Activated CD4-positive, alpha-beta T cell treated with anti-CD3 and anti-CD28 coated beads for 36 hours (primary cell): ENCODE data around the gene ZNF385C. TPM values are rescaled to one million over a fixed set of nuclear protein-coding genes. Genes with fewer than 3 reads are reported as not detected.

Experiments
- ATAC-seq: fragments of 200-7000 bp; cut with Tn5 transposase; one replicate; pipeline ENCODE4 v1.10.0; 2021; ENCODE audit warnings: mild to moderate bottlenecking, moderate library complexity
- CTCF ChIA-PET: fragments of 350-600 bp; sonication (Branson Sonifier 250); formaldehyde crosslinking; loops from one replicate; lab custom pipeline; 2021; ENCODE audit warnings: antibody characterized with exemption; lab: Charles Lee
- POLR2A ChIA-PET: fragments of 350-600 bp; sonication (Branson Sonifier 250); formaldehyde crosslinking; loops from one replicate; lab custom pipeline; 2021; ENCODE audit warnings: antibody characterized with exemption, inconsistent platforms; lab: Charles Lee
- DNase-seq: peaks from one replicate; pipeline ENCODE4 v3.0.0-alpha.2; 2020
- H3K27ac Mint-ChIP-seq: one replicate; pipeline ENCODE4 v1.8.0; 2021; ENCODE audit warnings: mixed read lengths
- H3K27me3 Mint-ChIP-seq: one replicate; pipeline ENCODE4 v1.8.0; 2021; ENCODE audit warnings: mixed read lengths
- H3K36me3 Mint-ChIP-seq: one replicate; pipeline ENCODE4 v1.8.0; 2021; ENCODE audit warnings: low read depth, mixed read lengths
- H3K4me1 Mint-ChIP-seq: one replicate; pipeline ENCODE4 v1.8.0; 2021; ENCODE audit warnings: mixed read lengths
- H3K4me3 Mint-ChIP-seq: one replicate; pipeline ENCODE4 v1.8.0; 2021; ENCODE audit warnings: mild to moderate bottlenecking, moderate library complexity, mixed read lengths
- H3K9me3 Mint-ChIP-seq: one replicate; pipeline ENCODE4 v1.8.0; 2021; ENCODE audit warnings: low read depth, mixed read lengths
- intact Hi-C, 2 experiments: fragments of 100-400 bp; cut with DNase I in 1 of 2; cut with micrococcal nuclease in 1 of 2; formaldehyde crosslinking; loops; one replicate each; pipeline versions ENCODE4 v1.14.2 to v1.15.1; 2022 to 2024; cut with DNase I, micrococcal nuclease
- total RNA-seq, 2 experiments: library from RNA; stranded (reverse); gene quantifications; one replicate each; pipeline ENCODE4 v1.2.3, GENCODE V29; 2021

ZNF385C gene
- total RNA-seq, 2 experiments from 2014 or later, result 0.23 to 0.30 TPM

DNA sequence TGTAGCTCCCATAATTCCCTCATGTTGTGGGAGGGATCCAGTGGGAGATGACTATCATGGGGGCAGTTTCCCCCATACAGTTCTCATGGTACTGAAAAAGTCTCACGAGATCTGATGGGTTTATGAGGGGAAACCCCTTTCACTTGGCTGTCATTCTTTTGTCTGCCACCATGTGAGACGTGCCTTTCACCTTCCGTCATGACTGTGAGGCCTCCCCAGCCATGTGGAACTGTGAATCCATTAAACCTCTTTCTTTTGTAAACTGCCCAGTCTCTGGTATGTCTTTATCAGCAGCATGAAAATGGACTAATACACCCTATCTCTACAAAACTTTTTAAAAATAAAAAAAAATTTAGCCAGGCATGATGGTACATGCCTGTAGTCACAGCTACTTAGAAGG is 41.6 kb downstream of the ZNF385C start:
- H3K4me3 Mint-ChIP-seq, result no peak overlapping the region
- POLR2A ChIA-PET, result no interaction called here
- no peaks in the 10 kb centered on the region for H3K9me3 Mint-ChIP-seq
- no peak overlapping the region for H3K27ac Mint-ChIP-seq
- peaks cover 3% of the 10 kb centered on the region for H3K4me1 Mint-ChIP-seq
- DNase-seq, result no peak
- intact Hi-C loops, result no loop called here
- H3K27me3 Mint-ChIP-seq, result peaks cover 15% of the 10 kb centered on the region
- CTCF ChIA-PET, result interaction anchor here (1.3 to 1.5 kb wide), 2 partner anchors 11 to 63 kb away, joined by 3 read pairs; no protein-coding TSS in a partner anchor
- peak; percentile 31 for ATAC-seq
- H3K36me3 Mint-ChIP-seq, result no peaks in the 10 kb centered on the region

DNA sequence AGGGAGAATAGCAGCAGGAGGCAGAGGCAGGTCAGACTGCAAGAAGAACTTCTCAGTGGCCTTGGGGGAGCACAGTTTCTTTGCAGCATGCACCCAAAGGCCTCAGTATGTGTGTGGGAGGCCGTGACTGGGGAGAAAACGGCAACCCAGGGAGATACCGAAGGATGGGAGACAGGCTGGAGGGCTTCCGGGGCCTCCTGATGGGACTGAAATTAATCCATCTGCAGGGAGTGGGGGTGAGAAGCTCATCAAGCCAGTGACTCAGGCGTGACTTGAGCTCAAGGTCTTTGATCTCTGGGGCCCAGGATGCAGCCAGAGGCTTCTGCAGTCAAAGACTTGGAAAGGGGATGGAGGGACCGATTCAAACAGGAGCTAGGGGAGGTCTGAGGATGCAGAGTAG is 42.8 kb downstream of the ZNF385C start:
- POLR2A ChIA-PET, result interaction anchor here (0.5 kb wide), 1 partner anchor 180 kb away, joined by 4 read pairs; no protein-coding TSS in a partner anchor

DNA sequence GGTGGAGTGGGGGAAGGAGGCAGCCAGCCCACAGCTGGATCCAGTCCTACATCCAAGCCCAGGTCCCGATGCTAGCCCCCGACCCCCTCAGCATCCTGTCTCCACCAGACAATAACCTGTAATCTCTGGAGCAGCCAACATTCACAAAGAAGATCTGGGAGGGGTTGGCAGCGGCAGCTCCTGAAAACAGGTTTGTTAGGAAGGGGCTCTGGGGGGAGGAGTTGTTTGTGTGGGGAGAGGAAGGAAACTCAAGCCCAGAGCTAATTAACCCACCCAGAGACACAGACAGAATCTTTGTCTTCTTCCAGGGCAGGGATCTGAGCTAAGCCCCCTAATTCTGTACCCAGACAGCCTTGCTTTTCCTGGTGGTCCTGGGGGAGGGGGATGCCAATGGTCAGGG is 43.2 kb downstream of the ZNF385C start:
- H3K4me3 Mint-ChIP-seq, result no peak overlapping the region
- ATAC-seq (no peak), DNase-seq (no peak)
- no peak overlapping the region for H3K27ac Mint-ChIP-seq
- peaks cover 21% of the 10 kb centered on the region for H3K27me3 Mint-ChIP-seq
- H3K4me1 Mint-ChIP-seq, result peaks cover 6% of the 10 kb centered on the region
- intact Hi-C loops, result no loop called here
- CTCF ChIA-PET, result interaction anchor here (0.6 to 1.2 kb wide), 3 partner anchors 12 to 63 kb away, joined by 3 read pairs; no protein-coding TSS in a partner anchor
- no peaks in the 10 kb centered on the region for H3K9me3 Mint-ChIP-seq
- H3K36me3 Mint-ChIP-seq, result no peaks in the 10 kb centered on the region
- POLR2A ChIA-PET, result interaction anchor here (0.5 kb wide), 1 partner anchor 181 kb away, joined by 4 read pairs; no protein-coding TSS in a partner anchor

More for the DNA sequence above, 42.8 kb downstream of the ZNF385C start:
- CTCF ChIA-PET, result interaction anchor here (0.6 to 1.5 kb wide), 5 partner anchors 12 to 91 kb away, joined by 3 to 6 read pairs (median 3); no protein-coding TSS in a partner anchor
- Mint-ChIP-seq H3K27me3 (peaks cover 21% of the 10 kb centered on the region), H3K36me3 (no peaks in the 10 kb centered on the region), H3K4me1 (peaks cover 5% of the 10 kb centered on the region), H3K9me3 (no peaks in the 10 kb centered on the region), H3K27ac (no peak overlapping the region), H3K4me3 (no peak overlapping the region)
- ATAC-seq (peak; percentile 60), DNase-seq (peak; percentile 38)
- intact Hi-C loops, result no loop called here

DNA sequence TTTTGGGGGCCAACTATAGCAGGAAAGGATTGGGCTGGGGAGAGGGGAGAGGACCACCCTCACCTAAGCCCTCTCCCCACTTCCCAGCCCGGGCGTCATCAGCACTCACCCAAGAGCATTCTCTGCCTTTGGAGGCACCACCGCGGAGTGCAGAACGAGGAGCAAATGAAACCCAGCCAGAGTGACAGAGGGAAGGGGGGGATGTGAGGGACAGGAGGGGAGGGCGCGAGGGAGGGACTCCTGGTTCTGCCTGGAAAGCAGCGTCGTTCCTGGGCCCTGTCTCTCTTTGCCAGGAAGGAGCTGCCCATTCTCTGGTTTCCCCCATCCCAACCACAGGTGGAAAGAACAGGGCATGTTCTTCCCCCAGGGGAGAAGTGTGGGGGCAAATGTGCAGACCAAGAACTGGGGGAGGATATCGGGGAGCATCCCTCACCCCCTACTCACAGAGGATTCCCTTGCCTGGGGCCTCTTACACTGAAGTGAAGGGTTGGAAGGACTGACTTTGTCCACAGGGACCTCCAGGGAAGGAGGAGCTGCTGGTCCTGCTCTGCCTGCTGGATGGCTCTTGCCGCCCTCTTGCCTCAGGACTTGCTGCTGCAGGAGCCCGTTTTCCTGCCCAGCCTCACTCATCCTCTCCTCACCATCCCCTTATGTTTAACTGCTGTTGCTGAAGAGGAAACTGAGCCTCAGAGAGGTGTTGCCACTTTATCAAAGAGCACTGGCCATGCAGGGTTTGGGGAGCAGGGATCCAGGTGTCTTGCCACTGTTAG is 44.4 kb downstream of the ZNF385C start:
- DNase-seq (no peak), ATAC-seq (no peak)
- Mint-ChIP-seq H3K36me3 (no peaks in the 10 kb centered on the region), H3K4me1 (peaks cover 8% of the 10 kb centered on the region), H3K27me3 (peaks cover 21% of the 10 kb centered on the region), H3K9me3 (no peaks in the 10 kb centered on the region), H3K4me3 (no peak overlapping the region), H3K27ac (no peak overlapping the region)
- intact Hi-C loops, result no loop called here
- CTCF ChIA-PET, result no interaction called here
- POLR2A ChIA-PET, result no interaction called here

DNA sequence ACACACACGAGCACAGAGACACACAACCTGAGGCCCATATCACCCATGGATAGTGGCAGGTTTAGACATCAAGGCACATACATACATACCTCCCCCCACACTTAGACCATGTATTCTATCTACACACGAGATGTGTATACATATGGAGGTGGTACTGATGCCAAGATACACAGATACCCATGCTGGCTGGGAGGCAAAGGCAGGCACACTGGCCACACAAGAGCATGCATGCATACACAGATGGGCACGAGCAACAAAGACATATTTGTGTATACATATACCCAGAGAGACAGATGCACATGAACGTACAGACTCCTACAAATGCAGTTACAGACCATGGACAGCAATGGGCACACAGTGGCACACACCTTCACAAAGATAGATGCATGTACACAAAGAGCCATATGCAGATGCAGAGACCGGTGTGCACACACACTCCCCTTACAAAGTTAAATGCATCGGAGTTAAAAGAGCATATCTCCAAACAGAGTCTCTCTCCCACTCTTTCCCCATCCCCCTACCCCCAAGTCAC is 45.9 kb downstream of the ZNF385C start:
- intact Hi-C loops, result no loop called here
- DNase-seq (no peak), ATAC-seq (no peak)
- POLR2A ChIA-PET, result no interaction called here
- CTCF ChIA-PET, result interaction anchor here (0.7 to 1.4 kb wide), 5 partner anchors 10 to 164 kb away, joined by 3 to 7 read pairs (median 3); no protein-coding TSS in a partner anchor
- Mint-ChIP-seq H3K4me1 (peaks cover 8% of the 10 kb centered on the region), H3K4me3 (no peak overlapping the region), H3K27ac (no peak overlapping the region), H3K9me3 (no peaks in the 10 kb centered on the region), H3K27me3 (peaks cover 24% of the 10 kb centered on the region), H3K36me3 (no peaks in the 10 kb centered on the region)

DNA sequence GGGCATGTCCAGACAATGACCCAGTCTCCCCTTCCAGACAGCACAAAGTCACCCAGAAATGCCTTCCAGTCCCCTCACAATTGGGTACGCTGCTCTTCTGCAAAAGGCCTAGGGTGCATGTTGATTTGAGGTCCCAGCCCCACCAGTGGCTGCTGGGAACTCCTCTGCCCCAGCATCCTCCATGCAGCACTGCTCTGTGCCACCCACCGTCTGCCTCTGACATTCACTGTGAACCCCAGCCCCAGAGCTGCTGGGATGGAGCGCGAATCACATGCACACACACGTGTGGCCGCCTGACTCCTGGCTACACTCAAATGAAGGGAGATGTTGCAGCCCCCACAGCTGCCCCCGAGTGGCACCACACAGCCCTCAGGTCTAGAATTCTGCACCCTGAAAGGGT is 46.6 kb downstream of the ZNF385C start:
- Mint-ChIP-seq H3K9me3 (no peaks in the 10 kb centered on the region), H3K27ac (no peak overlapping the region), H3K36me3 (no peaks in the 10 kb centered on the region), H3K4me1 (peaks cover 8% of the 10 kb centered on the region), H3K27me3 (peaks cover 24% of the 10 kb centered on the region), H3K4me3 (no peak overlapping the region)
- POLR2A ChIA-PET, result no interaction called here
- ATAC-seq (no peak), DNase-seq (no peak)
- intact Hi-C loops, result no loop called here
- CTCF ChIA-PET, result interaction anchor here (0.7 to 1.4 kb wide), 9 partner anchors 9 to 164 kb away, joined by 3 to 7 read pairs (median 3); partner anchors contain the start of genes NKIRAS2 and ODAD4

DNA sequence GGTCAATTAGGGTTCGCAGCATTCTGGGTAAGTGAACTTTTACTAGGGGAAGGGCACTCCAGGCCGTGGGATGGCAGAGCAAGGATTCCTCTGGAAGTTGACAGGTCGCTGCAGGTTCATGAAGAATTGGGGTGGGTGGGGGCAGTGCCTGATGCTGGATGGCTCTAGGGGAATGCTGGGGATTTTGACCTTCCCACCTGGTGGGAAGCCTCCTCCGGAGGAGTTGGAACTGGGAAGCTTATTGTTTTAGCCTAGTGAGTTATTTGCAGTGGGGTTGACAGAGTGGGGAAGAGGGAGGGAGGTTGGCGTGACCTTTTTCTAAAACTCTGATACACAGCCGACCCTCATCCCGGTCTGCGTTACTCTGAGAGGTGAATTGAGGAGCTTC is 47.3 kb downstream of the ZNF385C start:
- no peak for DNase-seq
- no peaks in the 10 kb centered on the region for H3K9me3 Mint-ChIP-seq
- peak overlapping the region; percentile 59 for H3K4me3 Mint-ChIP-seq
- peaks cover 8% of the 10 kb centered on the region for H3K4me1 Mint-ChIP-seq
- no peaks in the 10 kb centered on the region for H3K36me3 Mint-ChIP-seq
- no peak for ATAC-seq
- intact Hi-C loops, result no loop called here
- ChIA-PET CTCF (interaction anchor here (1.0 to 1.4 kb wide), 5 partner anchors 11 to 121 kb away, joined by 3 to 7 read pairs (median 3); partner anchors contain the start of genes NKIRAS2 and ODAD4), POLR2A (no interaction called here)
- H3K27ac Mint-ChIP-seq, result no peak overlapping the region
- H3K27me3 Mint-ChIP-seq, result peaks cover 24% of the 10 kb centered on the region

DNA sequence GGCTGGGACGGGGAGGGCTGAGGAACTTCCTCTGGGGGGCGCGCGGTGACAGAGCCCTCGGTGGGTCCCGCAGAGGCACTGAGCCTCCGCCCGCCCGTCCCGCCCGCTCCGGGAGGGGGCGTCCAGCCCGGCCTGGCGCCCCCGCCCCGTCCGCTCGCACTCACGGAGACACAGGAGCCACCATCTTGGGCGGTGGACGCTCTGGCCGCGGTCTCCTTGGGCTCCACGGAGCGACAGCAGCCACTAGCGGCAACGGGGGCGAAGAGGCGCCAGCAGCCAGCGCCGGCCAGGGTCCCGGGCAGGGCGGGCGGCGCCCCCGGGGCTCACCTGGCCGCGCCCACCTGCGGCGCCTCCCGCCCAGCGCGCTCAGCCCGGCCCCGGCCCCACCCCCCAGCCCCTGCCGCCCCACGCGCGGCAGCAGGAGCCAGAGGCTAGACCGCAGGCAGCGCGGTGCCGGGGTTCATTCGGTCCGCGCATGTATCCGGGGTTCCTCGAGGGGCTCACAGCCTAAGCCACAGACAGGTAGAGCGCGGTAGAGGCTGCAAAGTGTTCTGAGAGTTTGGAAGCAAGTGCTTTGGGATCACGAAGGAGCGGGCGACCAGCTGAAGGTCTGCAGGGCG is 47.8 kb downstream of the ZNF385C start, which contains the start of gene C17orf113:
Gene C17orf113, minus strand, starts transcription at position 209 of the 620 bp plus-strand sequence. CDS start 7,225 bp downstream, outside the sequence.
- H3K27me3 Mint-ChIP-seq, result peaks cover 24% of the 10 kb centered on the region
- H3K4me1 Mint-ChIP-seq, result peaks cover 7% of the 10 kb centered on the region
- DNase-seq (peak; percentile 64), ATAC-seq (peak; percentile 83)
- intact Hi-C loops, result no loop called here
- CTCF ChIA-PET, result interaction anchor here (1.0 to 1.4 kb wide), 6 partner anchors 10 to 121 kb away, joined by 3 to 7 read pairs (median 3); partner anchors contain the start of genes NKIRAS2 and ODAD4
- no peaks in the 10 kb centered on the region for H3K36me3 Mint-ChIP-seq
- POLR2A ChIA-PET, result no interaction called here
- H3K9me3 Mint-ChIP-seq, result no peaks in the 10 kb centered on the region
- no peak within 1 kb of the TSS for H3K27ac Mint-ChIP-seq
- H3K4me3 Mint-ChIP-seq, result peak within 1 kb of the TSS; percentile 59

DNA sequence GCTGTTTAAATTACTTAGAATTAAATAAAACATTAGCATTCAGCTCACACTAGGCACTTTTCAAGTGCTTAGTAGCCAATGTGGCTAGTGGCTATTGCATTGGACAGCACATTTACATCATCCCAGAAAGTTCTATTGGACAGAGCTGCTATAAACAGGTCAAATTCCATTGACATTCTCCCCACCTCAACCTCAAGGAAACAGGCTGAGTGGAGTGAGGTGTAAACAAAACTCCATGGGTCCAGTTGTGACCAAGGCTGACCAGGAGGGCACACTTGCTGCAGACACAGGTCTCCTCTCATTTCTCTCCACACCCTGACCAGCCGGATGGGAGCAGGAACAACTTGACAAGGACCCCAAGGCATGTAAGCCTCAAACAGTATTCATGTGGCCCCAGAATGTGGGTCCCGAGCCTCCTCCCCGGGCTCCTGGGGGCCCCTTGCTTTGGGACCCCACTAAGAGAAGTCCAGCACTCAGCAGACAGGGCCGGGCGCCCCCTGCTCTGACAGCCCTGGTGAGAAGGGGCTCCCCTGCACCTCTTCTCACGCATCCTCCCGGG is 48.4 kb downstream of the ZNF385C start:
- Mint-ChIP-seq H3K4me3 (peak overlapping the region; percentile 56), H3K9me3 (no peaks in the 10 kb centered on the region), H3K27ac (no peak overlapping the region), H3K27me3 (peaks cover 24% of the 10 kb centered on the region), H3K4me1 (peaks cover 5% of the 10 kb centered on the region), H3K36me3 (no peaks in the 10 kb centered on the region)
- intact Hi-C loops, result no loop called here
- ChIA-PET CTCF (interaction anchor here (0.7 to 1.4 kb wide), 6 partner anchors 9 to 172 kb away, joined by 3 to 7 read pairs (median 3); no protein-coding TSS in a partner anchor), POLR2A (interaction anchor here (0.5 kb wide), 1 partner anchor 234 kb away, joined by 3 read pairs; no protein-coding TSS in a partner anchor)
- ATAC-seq (peak; percentile 17), DNase-seq (no peak)

DNA sequence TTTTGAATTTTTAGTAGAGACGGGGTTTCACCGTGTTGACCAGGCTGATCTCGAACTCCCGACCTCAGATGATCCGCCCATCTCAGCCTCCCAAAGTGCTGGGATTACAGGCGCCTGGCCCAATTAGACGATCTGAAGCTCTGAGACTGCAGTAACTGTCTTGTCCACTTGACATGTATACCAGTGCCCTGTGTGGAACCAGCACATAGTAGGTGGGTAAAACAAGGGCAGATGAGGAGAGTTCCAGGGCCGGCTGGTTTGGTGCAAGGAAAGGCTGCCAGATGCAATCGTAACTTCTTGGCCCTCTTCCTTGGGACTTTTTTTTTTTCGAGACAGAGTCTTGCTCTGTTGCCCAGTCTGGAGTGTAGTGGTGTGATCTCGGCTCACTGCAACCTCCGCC is 50.9 kb downstream of the ZNF385C start:
- Mint-ChIP-seq H3K4me3 (no peak overlapping the region), H3K36me3 (no peaks in the 10 kb centered on the region), H3K9me3 (no peaks in the 10 kb centered on the region), H3K4me1 (peaks cover 5% of the 10 kb centered on the region), H3K27ac (no peak overlapping the region), H3K27me3 (peaks cover 13% of the 10 kb centered on the region)
- POLR2A ChIA-PET, result no interaction called here
- intact Hi-C loops, result no loop called here
- ATAC-seq, result no peak
- CTCF ChIA-PET, result no interaction called here
- no peak for DNase-seq

DNA sequence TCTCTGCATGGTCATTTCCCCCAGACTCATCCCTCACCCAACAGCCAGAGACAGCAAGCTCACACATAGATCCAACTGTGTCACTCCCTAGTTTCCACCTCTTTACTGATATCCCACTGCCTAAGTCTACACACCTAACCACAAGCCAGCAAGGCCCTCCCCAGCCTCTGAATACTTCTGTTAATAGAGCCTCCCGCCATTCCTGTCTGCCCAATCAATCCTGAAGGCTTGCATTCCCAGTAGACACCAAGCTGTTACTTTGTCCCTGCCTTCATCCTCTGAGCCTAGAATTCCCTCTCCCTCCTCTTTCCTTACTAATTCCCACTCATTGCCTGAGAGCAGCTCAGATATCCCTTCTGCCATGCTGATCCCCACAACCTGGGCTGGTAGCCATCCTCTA is 52.6 kb downstream of the ZNF385C start:
- H3K9me3 Mint-ChIP-seq, result no peaks in the 10 kb centered on the region
- POLR2A ChIA-PET, result no interaction called here
- intact Hi-C loops, result no loop called here

More for the DNA sequence above, 52.6 kb downstream of the ZNF385C start:
- no peak for DNase-seq
- H3K4me1 Mint-ChIP-seq, result peaks cover 3% of the 10 kb centered on the region
- CTCF ChIA-PET, result interaction anchor here (0.6 to 1.1 kb wide), 4 partner anchors 63 to 564 kb away, joined by 3 to 4 read pairs (median 3); partner anchors contain the start of gene TUBG1
- no peak overlapping the region for H3K4me3 Mint-ChIP-seq
- no peaks in the 10 kb centered on the region for H3K36me3 Mint-ChIP-seq
- H3K27ac Mint-ChIP-seq, result no peak overlapping the region
- H3K27me3 Mint-ChIP-seq, result peaks cover 4% of the 10 kb centered on the region
- no peak for ATAC-seq
